Measurements from ENCODE around the gene PLCB3. TPM values are rescaled to one million over a fixed set of nuclear protein-coding genes. Genes with fewer than 3 reads are reported as not detected.

PLCB3 gene
- total RNA-seq, 4 donors from 2014 or later: 16.2 to 33.2 (median 25.1) TPM

- Histone ChIP-seq H3K36me3 (no peaks in the 10 kb centered on the region), H3K4me3 (no peak overlapping the region), H3K9me3 (no peaks in the 10 kb centered on the region), H3K27ac (no peak overlapping the region), H3K27me3 (peaks cover 98% of the 10 kb centered on the region), H3K4me1 (peaks cover 0 to 31% (median 13%) of the 10 kb centered on the region in 3 donors)
- 63 to 69% methylated on average over 2 to 7 of the region's 18 CpGs for WGBS, 2 donors (ENCODE audit: low coverage in 1 of 2)
- ATAC-seq: no peak
- TF ChIP-seq POLR2AphosphoS5 (IDR thresholded peaks at IDR 0.05): no peak
- no peak for TF ChIP-seq CTCF (IDR thresholded peaks at IDR 0.05)
- TF ChIP-seq POLR2A (IDR thresholded peaks at IDR 0.05): no peak
- no peak for TF ChIP-seq EP300 (IDR thresholded peaks at IDR 0.05)
These were observed 46.5 kb downstream of the PLCB3 start for GRCh38 chr11:64297699-64298358.

- 1 to 26% methylated on average over 4 to 12 of the region's 60 CpGs for WGBS, 2 donors (ENCODE audit: low coverage in 1 of 2)
- peak overlapping the region in 2 of 4 donors; percentile 55 to 64 for H3K27ac ChIP-seq
- ATAC-seq: peak; percentile 68
- H3K4me3 ChIP-seq: peak overlapping the region; percentile 17 to 53
- no peaks in the 10 kb centered on the region for H3K9me3 ChIP-seq
- TF ChIP-seq CTCF (IDR thresholded peaks at IDR 0.05) (peak in 1 of 4 experiments; percentile 22), POLR2A (IDR thresholded peaks at IDR 0.05) (peak in 1 of 2 donors; percentile 14), POLR2AphosphoS5 (IDR thresholded peaks at IDR 0.05) (peak; percentile 7), EP300 (IDR thresholded peaks at IDR 0.05) (no peak)
- peaks cover 0 to 45% (median 17%) of the 10 kb centered on the region in 3 donors for H3K4me1 ChIP-seq
- H3K36me3 ChIP-seq: no peaks in the 10 kb centered on the region
- peaks cover 90% of the 10 kb centered on the region for H3K27me3 ChIP-seq
These were observed 47.9 kb downstream of the PLCB3 start for GRCh38 chr11:64298966-64299846.

- WGBS, 2 donors (ENCODE audit: low coverage in 1 of 2): 0% methylated on average over 4 to 6 of the region's 54 CpGs
- Histone ChIP-seq H3K27ac (peak within 1 kb of the TSS in 2 of 4 donors; percentile 55 to 64), H3K4me3 (peak within 1 kb of the TSS; percentile 17 to 53), H3K36me3 (no peaks in the 10 kb centered on the region), H3K27me3 (peaks cover 82% of the 10 kb centered on the region), H3K9me3 (no peaks in the 10 kb centered on the region), H3K4me1 (peaks cover 0 to 51% (median 17%) of the 10 kb centered on the region in 3 donors)
- ATAC-seq: no peak
- TF ChIP-seq POLR2AphosphoS5 (IDR thresholded peaks at IDR 0.05): no peak
- no peak for TF ChIP-seq POLR2A (IDR thresholded peaks at IDR 0.05)
- TF ChIP-seq EP300 (IDR thresholded peaks at IDR 0.05): no peak
- TF ChIP-seq CTCF (IDR thresholded peaks at IDR 0.05): no peak
These were observed 48.7 kb downstream of the PLCB3 start, which contains the start of gene CATSPERZ for GRCh38 chr11:64299847-64300648. CATSPERZ (plus strand) TSS chr11:64300358; CDS start chr11:64300411, 53 bp downstream.

GRCh38 chr11:64303109-64304031 lies 52.0 kb downstream of the PLCB3 start:
- Histone ChIP-seq H3K27me3 (peaks cover 49% of the 10 kb centered on the region), H3K9me3 (no peaks in the 10 kb centered on the region), H3K4me1 (peaks cover 0 to 74% (median 28%) of the 10 kb centered on the region in 3 donors), H3K27ac (peak overlapping the region; percentile 88 to 96 (median 94)), H3K36me3 (peaks cover 0 to 7% of the 10 kb centered on the region in 2 donors), H3K4me3 (peak overlapping the region in 1 of 2 donors; percentile 85)
- TF ChIP-seq POLR2A (IDR thresholded peaks at IDR 0.05) (no peak), POLR2AphosphoS5 (IDR thresholded peaks at IDR 0.05) (no peak), CTCF (IDR thresholded peaks at IDR 0.05) (no peak), EP300 (IDR thresholded peaks at IDR 0.05) (no peak)
- ATAC-seq: no peak
- WGBS, 2 donors (ENCODE audit: low coverage in 1 of 2): 60 to 71% methylated on average over 5 of the region's 13 CpGs
